AG10803 (cell line): ENCODE measurements around the gene TEX35.

Experiments
- DNase-seq: peaks from one replicate; pipeline ENCODE4 v3.0.0; 2010; ENCODE audit warnings: low read depth
- H3K4me3 ChIP-seq: 2 replicates; pipeline ENCODE4 v1.5.1; 2011; ENCODE audit warnings: mild to moderate bottlenecking, low read length, control low read depth
- CTCF ChIP-seq: conservative IDR thresholded peaks from 2 replicates; pipeline ENCODE4 v1.5.1; 2011; ENCODE audit warnings: mild to moderate bottlenecking, low read length, control low read depth, inconsistent platforms

TEX35 gene

GRCh38 chr1:178497903-178498478 lies 14.9 kb upstream of the TEX35 start:
- no peak for DNase-seq
- no peak overlapping the region for H3K4me3 ChIP-seq
- no peak for TF ChIP-seq CTCF

- no peak for DNase-seq
- TF ChIP-seq CTCF, result no peak
- H3K4me3 ChIP-seq, result no peak overlapping the region
Observed at GRCh38 chr1:178498896-178499675, 13.8 kb upstream of the TEX35 start.

DNA sequence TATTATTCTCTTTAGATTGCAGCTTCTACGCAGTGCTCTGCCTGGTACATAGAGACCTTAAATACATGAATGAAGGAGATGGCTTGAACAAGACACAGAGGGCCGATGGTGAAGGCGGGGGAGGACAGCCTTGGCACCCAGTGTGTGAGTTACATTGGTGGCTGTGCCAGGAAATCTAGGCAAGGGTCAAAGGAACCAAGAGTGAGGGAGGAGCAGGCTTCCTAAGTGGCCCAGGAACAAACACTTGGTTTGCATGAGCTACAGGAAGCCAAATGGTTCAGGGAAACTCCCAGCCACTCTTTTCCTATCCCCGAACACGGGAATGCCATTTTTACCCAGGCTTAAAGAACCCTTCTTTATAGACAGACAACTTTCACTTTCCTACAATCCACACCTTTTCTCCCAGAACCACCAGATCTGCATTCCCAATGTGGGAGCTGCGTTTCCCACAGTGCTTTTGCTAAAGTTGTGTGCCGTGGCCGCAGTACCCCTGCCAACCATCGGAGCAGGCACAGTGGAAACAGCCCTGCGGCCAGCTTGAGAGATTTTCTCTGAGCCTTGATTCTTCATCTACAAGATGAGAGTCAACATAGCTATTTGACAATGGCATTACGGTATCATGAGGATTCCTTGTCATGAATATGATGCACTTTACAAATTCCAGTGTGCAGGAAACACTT lies 12.7 kb upstream of the TEX35 start:
- peak; percentile 17; the same call in 1 of the 2 replicates for TF ChIP-seq CTCF

DNA sequence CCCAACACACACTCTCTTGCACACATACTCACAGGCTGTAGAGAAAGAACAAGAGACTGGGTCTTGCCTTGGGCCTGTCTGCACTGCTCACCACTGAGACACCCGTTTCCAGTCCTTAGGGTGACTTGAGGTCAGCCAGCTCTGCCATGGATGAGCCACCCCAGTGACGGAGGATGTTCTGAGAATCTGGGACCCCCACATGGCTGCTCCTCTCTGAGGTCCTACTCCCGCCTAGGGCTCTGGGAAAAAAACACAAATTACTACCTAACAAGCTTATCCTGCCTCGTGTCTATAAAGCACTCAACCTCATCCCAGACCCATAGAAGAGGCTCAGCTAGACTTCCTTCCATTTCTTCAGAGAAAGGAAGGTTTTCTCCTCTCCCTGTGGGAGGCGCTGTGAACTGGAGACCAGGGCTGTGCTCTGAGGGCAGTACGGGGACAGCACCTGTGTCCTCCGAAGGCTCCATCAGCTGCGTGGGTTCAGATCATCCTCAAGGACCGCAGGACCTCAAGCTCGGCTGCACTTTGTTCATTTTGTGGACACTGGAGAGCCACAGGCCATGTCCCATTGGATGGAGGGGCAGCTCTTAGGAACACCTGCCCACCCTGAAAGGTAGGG lies 11.9 kb upstream of the TEX35 start:
- no peak for TF ChIP-seq CTCF
- no peak for DNase-seq
- no peak overlapping the region for H3K4me3 ChIP-seq

More for the DNA sequence above, 12.7 kb upstream of the TEX35 start:
- no peak for DNase-seq
- no peak overlapping the region for H3K4me3 ChIP-seq

- H3K4me3 ChIP-seq, result no peak overlapping the region
- DNase-seq, result peak; percentile 50
- TF ChIP-seq CTCF, result peak; percentile 95
Observed at GRCh38 chr1:178501705-178502329, 11.1 kb upstream of the TEX35 start.

- DNase-seq, result no peak
- no peak overlapping the region for H3K4me3 ChIP-seq
- TF ChIP-seq CTCF, result no peak
Observed at GRCh38 chr1:178502330-178502714, 10.6 kb upstream of the TEX35 start.
